GM21515 (cell line): Measurements from ENCODE around the gene RBMX.

Experiments
- ATAC-seq: cut with Tn5 transposase; IDR thresholded peaks from one replicate; pipeline ENCODE4 v1.9.1; 2021; ENCODE audit not compliant: unreplicated experiment

RBMX gene

DNA sequence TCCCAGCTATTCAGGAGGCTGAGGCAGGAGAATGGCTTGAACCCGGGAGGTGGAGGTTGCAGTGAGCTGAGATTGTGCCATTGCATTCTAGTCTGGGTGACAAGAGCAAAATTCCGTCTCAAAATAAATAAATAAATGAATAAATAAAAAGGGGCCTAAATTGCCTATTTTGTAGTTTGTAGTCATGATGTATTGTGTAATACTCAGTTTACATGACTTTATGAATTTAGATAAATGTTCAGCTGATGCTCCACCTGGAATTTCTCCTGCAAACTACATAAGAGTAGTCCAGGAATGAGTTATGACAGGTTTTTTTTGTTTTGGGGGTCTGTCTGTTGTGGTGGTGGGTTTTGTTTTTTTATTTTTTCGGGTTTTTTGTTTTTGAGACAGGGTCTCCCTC is 31.1 kb downstream of the RBMX start:
- no peak for ATAC-seq

DNA sequence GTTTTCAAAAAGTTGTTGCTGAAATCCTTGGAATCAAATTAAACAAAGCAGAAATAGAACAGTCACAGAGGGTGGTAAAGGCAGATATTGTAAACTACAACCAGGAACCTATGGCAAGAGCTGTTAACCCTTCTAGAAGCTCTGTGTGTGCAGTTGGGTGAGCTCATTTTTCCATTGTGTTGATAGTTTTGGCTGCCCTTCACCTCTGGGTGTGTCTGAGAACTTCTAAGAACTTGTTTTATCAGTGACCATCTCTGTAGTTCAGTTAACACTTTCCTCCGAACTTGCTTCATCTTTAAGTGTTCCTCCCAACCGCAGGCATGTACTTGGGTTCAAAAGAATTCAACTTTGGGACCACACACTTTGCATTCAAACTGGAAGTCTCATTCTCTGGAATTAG is 32.7 kb downstream of the RBMX start:
- no peak for ATAC-seq

DNA sequence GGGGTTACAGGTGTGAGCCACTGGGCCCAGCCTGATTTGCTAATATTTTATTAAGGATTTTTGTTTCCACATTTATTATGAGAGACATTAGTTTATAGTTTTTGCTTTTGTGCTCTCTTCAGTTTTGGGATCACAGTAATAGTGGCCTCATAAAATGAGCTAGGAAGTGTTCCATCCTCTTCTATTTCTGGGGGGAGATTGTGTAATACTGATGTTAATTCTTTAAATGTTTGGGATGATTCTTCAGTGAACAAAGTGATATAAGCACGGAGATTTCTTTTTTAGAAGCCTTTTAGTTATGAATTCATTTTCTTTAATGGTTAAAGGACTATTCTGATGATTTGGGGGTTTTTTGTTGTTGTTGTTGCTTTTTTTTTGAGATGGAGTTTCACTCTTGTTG is 41.3 kb downstream of the RBMX start:
- ATAC-seq: no peak

DNA sequence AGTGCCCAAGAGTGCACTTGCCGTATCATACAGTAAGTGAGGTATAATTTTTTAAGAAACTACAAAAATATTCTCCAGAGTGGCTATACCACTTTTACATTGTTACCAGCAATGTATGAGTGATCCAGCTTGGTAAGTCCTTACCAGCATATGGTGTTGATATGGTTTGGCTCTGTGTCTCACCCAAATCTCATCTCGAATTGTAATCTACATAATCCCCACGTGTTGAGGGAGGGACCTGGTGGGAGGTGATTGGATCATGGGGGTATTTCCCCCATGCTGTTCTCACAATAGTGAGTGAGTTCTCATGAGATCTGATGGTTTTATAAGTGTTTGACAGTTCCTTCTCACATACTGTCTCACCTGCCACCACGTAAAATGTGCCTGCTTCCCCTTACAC is 44.8 kb downstream of the RBMX start:
- ATAC-seq: no peak

DNA sequence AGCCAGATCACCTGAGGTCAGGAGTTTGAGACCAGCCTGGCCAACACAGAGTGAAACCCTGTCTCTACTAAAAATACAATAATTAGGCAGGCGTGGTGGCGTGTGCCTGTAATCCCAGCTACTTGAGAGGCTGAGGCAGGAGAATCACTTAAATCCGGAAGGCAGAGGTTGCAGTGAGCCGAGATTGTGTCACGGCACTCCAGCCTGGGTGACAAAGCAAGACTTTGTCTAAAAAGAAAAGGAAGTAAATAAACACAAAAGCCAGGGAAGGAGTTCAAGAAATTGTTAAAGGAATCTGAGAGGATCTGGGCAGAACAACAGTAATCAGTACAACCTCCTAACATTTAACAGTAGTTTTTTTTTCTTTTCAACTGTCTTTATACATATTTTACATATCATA is 51.1 kb downstream of the RBMX start:
- ATAC-seq: no peak

DNA sequence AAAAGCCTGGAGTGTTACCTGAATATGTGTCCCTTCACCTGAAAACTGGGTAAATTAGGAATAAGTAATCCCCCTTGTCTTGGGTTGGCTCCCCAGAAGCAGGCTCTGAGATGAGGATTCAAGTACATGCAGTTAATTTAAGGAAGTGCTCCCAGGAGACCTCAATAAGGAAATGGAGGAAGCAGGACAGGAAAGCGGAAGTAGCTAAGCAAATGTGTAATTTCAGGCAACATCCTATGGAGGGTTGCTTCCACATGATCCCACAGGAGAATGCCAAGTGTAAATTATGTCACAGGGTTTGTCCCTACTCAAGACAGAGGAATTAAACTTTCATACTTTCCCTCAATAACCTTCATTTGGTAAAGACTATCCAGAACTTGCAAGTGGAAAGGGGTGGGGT is 51.7 kb downstream of the RBMX start:
- ATAC-seq: no peak

DNA sequence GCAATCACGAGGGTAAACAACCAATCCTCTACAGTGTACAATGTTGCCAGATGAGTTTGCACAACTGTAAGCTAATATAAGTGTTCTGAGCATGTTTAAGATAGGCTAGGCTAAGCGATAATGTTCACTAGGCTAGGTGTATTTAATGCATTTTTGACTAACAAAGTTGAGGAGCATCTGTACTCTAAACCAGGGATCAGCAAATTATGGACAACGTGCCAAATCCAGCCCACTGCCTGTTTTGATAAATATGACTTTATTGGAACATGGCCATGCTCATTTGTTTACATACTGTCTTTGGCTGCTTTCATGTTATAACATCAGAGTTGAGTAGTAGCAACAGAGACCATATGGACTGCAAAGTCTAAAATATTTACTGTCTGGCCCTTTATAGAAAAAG is 53.5 kb downstream of the RBMX start:
- ATAC-seq: no peak

DNA sequence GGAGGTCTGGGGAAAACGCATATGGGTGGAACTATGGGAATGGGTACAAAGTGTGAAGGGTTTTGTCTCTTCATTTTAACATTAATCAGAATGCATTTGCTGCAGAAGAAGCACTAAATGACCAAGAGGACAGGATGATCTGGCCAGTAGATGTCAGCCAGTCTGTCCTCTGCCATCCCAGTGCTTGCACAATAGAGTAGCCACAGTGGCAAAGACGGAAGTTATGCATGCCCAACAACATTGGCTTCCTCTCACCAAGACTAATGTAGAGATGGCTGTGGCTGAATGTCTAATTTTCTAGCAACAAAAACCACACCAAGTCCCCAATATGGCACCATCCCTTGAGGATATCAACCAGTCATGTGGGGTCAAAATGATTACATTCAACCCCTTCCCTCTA is 54.8 kb downstream of the RBMX start:
- no peak for ATAC-seq
